Measurements from ENCODE around the gene SLC31A1.

DNA sequence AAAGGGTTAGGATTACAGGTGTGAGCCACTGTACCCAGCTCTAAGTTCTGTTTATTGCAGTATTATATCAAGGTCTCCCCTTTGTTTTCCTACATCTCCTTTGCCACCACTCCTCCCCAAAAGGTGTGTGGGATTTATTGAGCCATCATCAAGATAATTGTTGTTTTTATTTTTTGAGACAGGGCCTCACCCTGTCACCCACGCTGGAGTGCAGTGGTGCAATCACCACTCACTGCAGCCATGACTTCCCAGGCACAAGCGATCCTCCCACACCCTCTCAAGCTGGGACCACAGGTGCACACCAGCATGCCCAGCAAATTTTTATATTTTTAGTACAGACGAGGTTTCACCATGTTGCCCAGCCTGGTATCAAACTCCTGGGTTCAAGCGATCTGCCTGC, 24.6 kb downstream of the SLC31A1 start:
- TF ChIP-seq, protein P1, sequence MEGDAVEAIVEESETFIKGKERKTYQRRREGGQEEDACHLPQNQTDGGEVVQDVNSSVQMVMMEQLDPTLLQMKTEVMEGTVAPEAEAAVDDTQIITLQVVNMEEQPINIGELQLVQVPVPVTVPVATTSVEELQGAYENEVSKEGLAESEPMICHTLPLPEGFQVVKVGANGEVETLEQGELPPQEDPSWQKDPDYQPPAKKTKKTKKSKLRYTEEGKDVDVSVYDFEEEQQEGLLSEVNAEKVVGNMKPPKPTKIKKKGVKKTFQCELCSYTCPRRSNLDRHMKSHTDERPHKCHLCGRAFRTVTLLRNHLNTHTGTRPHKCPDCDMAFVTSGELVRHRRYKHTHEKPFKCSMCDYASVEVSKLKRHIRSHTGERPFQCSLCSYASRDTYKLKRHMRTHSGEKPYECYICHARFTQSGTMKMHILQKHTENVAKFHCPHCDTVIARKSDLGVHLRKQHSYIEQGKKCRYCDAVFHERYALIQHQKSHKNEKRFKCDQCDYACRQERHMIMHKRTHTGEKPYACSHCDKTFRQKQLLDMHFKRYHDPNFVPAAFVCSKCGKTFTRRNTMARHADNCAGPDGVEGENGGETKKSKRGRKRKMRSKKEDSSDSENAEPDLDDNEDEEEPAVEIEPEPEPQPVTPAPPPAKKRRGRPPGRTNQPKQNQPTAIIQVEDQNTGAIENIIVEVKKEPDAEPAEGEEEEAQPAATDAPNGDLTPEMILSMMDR (IDR thresholded peaks at IDR 0.05) = no peak
- TF ChIP-seq EP300 (IDR thresholded peaks at IDR 0.05) = no peak
